CD4-positive, alpha-beta T cell treated with Interleukin-4 for 4 hours (primary cell): ENCODE data around the gene NOL11.
"Not testable (repeated sequence)": the region's sequence is repeated elsewhere in the genome, so short reads cannot be mapped to it uniquely, and the experiment has no call there.

Experiments used
- DNase-seq: peaks from one replicate; pipeline ENCODE4 v3.0.0-alpha.2; 2020

The NOL11 gene

GRCh38 chr17:67756766-67757165 lies 39.0 kb downstream of the NOL11 start:
- DNase-seq, result not testable (repeated sequence)

DNA sequence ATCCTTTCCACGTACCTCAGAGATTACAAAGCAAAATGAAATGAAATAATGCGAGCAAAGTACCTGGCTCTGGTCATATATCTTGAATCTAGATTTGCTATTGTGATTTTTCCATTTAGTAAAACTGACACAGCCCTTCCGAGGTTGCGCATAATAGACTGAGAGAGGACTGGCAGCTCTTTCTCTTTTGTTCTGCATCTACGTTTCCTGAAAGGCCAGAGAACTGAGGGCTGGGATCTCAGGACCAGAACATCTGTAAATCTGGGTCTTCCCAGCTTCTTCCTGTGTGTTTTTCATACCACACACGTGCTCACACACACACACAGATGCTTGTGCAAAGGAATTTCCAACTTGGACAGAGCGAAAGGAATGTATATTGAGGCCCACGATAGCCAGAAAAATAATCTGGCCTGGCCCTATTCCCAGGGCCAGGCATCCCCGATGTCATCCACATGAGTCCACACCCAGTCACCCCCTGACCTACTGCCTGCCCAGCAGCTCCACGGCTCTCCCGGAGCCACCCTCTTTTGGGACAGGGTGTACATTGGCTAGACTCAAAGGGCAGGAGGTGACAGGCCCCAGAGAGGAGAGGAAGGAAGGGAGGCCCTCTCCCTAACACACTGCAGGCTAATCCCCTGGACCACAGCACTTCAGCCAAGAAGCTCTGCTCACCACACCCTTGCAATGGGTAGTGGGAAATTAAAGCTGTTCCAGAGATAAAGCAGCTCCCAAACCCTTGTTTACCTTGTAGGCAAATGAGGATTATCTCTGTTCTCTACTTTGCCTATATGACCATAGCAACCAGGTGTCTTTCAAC lies 41.8 kb downstream of the NOL11 start:
- DNase-seq, result no peak

DNA sequence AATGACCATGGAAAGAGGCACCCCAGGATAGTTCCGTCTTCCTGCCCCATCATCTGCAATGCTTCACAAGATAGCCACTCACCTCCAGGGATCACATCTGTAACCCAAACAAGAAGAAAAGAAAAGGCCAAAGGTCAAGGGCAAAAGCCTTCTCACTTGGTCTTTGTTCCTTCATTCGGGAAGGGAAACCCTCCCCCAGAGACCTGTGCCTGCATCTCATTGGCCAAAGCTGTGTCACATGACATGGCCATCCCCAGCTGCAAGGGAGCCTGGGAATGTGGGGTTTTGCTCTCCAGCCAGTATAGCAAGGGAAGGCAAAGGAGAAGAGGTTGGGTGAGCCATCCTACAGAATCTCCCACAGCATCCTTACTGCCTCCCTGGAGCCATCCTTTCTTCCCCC lies 47.9 kb downstream of the NOL11 start:
- DNase-seq, result no peak

DNA sequence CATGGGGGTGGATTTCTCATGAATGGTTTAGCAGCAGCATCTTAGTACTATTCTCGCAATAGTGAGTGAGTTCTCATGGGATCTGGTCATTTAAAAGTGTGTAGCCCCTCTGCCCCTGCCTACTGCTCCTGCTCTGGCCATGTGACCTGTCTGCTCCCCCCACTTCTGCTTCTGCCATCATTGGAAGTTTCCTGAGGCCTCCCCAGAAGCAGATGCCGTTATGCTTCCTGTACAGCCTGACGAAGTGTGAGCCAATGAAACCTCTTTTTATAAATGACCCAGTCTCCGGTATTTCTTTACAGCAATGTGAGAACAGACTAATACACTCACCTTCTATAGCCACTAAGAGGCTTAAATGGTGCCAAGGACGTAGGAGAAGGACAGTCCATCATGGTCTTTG lies 51.5 kb downstream of the NOL11 start:
- no peak for DNase-seq

DNA sequence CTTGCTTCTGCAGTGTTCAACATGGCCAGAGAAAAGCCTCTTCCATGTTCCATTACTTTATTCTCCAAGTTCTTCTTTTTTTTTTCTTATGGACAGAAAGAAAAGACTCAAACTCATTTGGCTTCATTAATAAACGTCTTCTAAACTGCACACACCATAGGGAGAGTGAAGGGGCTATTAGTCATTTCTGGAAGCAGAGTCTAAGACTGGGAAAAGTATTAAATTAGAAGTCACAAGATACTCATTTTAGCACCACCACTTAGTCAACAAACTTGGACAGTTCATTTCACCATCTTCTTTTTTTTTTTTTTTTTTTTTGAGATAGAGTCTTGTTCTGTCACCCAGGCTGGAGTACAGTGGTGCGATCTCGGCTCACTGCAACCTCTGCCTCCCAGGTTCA lies 52.8 kb downstream of the NOL11 start:
- no peak for DNase-seq

- no peak for DNase-seq
Measured at GRCh38 chr17:67772679-67773078, 54.9 kb downstream of the NOL11 start.

GRCh38 chr17:67773246-67773645 lies 55.5 kb downstream of the NOL11 start:
- DNase-seq, result no peak

DNA sequence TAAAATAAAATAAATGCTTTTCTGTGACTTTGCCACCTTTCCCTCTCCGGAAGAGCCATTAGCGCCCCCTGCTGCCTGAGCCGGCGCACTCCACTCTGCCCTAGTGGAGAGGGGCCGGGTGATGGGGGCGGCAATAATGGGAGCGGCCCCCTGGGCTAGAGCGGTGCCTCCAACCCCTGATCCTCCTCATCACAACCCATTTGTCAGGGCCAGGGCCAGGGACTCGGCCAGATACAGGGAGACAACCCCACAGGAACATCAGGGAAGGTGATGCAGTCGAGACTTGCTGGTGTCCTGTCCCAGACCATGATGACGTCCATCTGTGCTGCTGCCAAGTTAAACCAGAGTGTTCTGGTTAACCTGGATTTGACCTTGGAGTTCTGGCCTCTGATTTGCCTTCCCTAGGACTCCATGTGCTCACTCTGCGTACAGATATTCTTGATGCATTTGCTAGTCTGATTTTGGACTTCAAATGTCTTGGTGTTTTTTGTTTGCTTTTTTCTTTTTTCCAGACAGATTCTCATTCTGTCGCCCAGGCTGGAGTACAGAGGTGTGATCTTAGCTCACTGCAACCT lies 61.4 kb downstream of the NOL11 start:
- peak; percentile 3 for DNase-seq

- DNase-seq, result no peak
Measured at GRCh38 chr17:67784364-67785121, 66.8 kb downstream of the NOL11 start.

DNA sequence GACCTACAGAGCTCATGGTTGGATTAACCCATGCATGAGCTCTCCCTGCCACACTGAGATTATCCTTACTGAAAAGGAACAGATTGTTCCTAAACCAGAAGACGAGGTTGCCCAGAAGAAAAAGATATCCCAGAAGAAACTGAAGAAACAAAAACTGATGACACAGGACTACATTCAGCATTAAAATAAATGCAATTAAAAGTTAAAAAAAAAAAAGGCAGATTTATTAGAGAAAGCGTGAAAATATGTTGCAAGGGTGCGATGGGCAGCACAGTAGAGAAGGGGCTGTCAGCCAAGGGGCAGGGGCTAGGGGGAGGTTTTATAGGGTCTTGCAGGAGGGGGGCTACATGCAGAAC lies 67.4 kb downstream of the NOL11 start:
- DNase-seq, result no peak

GRCh38 chr17:67785504-67785903 lies 67.8 kb downstream of the NOL11 start:
- no peak for DNase-seq
